GM12872 (cell line): ENCODE measurements around the gene DGKG.

Experiments used
- TF ChIP-seq, protein P1 (sequence below): IDR thresholded peaks from 3 replicates; pipeline ENCODE4 v1.5.1; 2011; ENCODE audit warnings: low read depth, mild to moderate bottlenecking, low read length, moderate library complexity; ENCODE audit not compliant: insufficient read depth

The DGKG gene

DNA sequence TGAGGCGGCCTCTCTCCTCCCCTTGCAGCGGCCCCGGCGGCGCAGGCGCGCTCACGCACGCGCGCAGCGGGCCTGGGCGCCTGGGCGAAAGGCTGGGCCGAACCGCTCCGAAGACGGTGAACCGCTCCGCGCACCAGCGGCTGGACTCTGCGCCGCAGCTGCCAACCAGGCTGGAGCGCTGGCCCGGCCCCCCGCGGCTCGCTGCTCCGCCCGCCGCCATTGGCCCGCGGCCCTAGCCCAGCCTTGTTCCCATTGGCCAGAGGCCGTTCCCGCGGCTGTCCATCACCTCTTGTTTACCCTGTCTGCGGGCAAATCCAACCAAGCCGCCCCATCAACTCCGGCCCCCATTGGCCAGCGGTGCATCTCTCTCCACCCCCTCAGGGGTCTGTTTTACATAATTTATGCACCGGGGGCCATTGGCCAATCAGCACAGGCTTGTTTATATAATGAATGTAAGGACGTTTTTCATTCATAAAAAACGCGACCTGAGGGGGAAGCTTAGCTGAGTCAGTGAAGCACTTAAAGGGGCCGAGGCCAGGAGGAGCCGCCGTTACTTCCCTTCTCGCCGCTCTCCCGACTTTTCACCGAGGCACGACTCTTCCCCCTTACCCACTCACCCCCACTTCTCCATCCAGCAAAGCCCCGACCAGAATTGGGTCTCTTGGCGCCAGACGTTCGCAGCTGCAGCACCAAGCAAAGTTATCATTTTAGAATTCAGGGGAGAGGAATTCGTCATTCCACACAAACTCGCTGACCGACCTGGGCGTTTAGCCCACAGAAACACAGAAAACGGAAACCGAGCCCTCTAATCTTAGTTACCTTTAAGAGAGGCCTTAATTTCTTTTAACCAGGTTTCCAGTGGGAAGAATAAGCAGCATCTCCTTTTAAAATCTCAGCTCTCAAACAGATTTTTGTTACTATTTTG, 252.8 kb downstream of the DGKG start, which contains the start of gene ETV5:
Gene ETV5 (minus strand): TSS at position 149 of the 925 bp plus-strand sequence. CDS start 3,221 bp downstream, outside the sequence.
- TF ChIP-seq, protein P1, sequence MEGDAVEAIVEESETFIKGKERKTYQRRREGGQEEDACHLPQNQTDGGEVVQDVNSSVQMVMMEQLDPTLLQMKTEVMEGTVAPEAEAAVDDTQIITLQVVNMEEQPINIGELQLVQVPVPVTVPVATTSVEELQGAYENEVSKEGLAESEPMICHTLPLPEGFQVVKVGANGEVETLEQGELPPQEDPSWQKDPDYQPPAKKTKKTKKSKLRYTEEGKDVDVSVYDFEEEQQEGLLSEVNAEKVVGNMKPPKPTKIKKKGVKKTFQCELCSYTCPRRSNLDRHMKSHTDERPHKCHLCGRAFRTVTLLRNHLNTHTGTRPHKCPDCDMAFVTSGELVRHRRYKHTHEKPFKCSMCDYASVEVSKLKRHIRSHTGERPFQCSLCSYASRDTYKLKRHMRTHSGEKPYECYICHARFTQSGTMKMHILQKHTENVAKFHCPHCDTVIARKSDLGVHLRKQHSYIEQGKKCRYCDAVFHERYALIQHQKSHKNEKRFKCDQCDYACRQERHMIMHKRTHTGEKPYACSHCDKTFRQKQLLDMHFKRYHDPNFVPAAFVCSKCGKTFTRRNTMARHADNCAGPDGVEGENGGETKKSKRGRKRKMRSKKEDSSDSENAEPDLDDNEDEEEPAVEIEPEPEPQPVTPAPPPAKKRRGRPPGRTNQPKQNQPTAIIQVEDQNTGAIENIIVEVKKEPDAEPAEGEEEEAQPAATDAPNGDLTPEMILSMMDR: no peak

DNA sequence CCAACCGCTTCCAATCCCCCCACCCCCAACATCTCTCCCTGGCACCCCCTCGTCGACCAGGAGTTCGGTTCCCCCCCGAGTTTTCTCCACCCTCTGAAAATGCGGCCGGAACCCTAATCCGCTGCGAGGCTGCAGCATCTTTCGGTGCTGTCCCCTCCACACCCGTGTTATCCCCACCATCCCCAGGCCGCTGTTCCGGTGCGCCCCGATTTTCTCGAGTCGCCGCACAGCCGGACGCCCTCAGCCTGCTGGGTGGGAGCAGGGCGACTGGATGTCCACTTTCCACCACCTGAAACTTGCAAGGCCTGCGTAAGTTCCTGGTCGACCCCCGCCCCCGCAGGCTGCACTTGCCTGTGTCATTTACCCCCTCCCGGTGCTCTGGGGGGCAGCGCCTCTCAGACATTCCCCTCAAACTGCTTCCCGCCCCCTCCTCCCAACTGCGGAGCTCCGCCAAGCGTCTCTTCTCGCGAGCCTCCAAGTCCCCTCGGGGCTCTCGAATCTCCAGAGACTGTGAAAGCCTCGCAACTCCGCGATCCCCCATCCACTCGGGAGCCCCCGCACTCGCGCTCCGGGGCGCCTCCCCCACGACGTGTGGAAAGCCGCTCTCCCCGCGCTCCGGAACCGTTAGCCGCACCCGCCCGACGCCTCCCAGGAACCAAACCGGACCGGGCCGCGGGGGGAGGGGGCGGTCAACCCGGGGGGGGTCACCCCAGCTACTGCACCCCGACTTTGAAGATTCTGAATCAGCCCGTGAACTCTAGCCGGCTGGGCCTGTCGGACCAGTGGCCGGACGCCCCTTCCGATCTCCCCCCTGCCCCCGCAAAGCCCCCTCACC, 253.7 kb downstream of the DGKG start:
- TF ChIP-seq, protein P1: no peak

DNA sequence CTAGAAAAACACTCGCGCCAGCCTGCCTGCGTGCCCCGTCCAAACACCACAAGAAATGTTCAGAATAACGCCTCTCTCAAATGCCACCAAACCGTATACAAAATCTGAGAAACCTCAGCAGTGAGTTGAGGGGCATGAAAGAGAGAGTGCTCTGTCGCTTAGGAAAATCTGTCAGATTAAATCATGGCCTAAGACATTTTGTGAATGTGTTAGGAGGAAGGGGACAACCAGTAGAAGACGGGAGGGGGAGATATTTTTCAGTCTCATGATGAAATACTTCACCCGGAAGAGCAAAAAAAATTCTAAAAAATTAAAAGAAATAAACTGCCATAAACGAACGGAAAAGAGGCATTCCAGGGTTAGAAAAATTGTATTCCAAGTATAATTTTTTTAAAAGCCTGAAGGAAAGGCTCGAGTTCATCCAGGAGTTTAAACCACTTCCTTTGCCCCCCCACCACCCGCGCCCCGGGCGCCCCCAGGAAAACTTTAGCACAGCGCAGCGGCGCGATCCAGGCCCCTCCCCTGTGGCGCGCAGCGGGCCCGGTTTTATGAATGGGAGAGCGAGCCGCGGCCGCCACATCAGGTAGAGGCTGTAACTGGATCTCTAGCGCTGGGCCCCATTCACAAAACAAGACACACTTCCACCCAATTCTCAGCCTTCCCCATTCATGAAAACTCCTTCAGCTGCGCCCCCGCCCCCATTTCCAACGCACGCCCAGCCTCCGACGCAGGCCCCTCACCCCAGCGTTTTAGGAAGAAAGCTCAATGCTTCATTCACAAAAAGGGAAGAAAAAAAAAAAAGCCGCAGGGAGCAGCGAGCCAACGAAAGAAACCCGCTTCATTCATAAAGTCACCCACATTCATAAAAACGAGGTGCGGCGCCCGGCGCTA, 254.6 kb downstream of the DGKG start:
- TF ChIP-seq, protein P1: no peak

DNA sequence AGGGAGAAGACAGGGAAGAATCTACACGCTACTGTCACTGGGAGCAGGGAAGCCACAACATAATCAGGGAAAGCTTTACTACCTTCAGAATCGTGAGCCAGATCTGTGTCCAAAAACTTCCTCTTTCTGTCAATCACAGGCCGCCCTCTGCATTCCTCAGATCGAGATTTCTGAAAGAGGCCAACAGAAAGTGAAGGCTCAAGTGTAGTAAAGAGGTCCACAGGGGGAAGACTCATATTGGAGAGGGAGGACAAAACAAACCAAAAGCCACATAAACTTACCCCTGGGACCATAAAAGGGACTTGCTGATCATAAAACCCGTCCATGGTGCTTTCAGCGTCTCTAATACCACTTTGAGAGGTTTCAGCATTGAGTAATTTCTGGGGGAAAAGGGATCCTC, 256.5 kb downstream of the DGKG start:
- TF ChIP-seq, protein P1: no peak

DNA sequence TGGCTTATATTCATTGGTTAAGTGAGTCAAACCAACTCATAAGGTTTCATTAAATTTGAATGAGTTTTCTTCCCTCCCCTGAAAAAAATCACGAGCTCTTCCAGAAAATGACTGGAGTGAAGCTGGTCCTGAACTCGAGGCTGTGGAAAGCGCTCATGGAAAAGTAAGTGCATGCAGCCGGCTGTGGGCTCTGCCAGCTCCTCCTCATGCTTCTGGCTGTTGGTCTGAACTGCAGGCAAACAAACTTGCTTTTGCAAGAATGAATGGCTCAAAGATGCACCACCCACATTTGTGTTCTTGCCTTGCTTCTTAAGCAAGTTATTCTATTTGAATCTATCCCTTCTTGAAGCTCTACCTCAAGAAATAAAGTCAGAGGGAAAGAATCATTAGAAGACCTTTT, 259.3 kb downstream of the DGKG start:
- TF ChIP-seq, protein P1: no peak

DNA sequence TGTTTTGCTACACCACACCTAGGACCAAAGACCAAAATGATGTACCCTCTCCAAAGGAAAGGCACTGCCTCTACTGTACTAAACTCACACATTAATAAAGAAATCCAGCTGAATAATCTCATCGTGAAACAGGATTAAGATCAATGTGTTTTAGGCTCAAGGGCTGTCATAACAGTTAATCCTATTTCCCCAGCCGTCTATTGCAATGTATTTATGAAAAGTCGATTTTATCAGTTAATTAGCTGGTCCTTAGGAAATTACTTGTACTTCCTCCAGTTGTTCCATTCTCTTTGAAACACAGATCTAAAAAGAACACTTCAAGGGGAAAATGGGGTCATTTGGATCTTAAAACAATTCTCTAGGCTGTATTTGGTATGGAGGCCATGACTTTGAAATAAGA, 261.6 kb downstream of the DGKG start:
- TF ChIP-seq, protein P1: no peak
